Loucy (cell line): ENCODE results near the gene MATK.

Experiments used
- H2AFZ ChIP-seq: fragments of 200-600 bp; sonication (generic); 2 replicates; pipeline ENCODE4 v1.6.0; 2016; ENCODE audit warnings: antibody characterized with exemption, mild to moderate bottlenecking, low read length, moderate library complexity
- H3F3A ChIP-seq: fragments of 200-600 bp; 2 replicates; pipeline ENCODE4 v1.6.0; 2016; ENCODE audit warnings: antibody characterized with exemption, low read depth, mild to moderate bottlenecking
- H3K27me3 ChIP-seq: fragments of 200-600 bp; sonication (generic); 2 replicates; pipeline ENCODE4 v1.6.1; 2014; ENCODE audit warnings: low read length, mild to moderate bottlenecking; ENCODE audit not compliant: insufficient read depth, poor library complexity, severe bottlenecking
- H3K36me3 ChIP-seq: fragments of 200-600 bp; sonication (generic); 2 replicates; pipeline ENCODE4 v1.6.1; 2016; ENCODE audit warnings: low read length; ENCODE audit not compliant: insufficient read depth
- H3K4me1 ChIP-seq: fragments of 200-600 bp; sonication (generic); 2 replicates; pipeline ENCODE4 v1.5.1; 2014; ENCODE audit warnings: low read length, mild to moderate bottlenecking; ENCODE audit not compliant: insufficient read depth, poor library complexity, severe bottlenecking
- H3K4me2 ChIP-seq: fragments of 200-600 bp; sonication (generic); 2 replicates; pipeline ENCODE4 v1.6.0; 2014; ENCODE audit warnings: antibody characterized with exemption, low read length, low read depth, mild to moderate bottlenecking; ENCODE audit not compliant: poor library complexity, severe bottlenecking
- H3K4me3 ChIP-seq: fragments of 200-600 bp; sonication (generic); 2 replicates; pipeline ENCODE4 v1.5.1; 2014; ENCODE audit warnings: low read length, mild to moderate bottlenecking, mixed read lengths; ENCODE audit not compliant: poor library complexity, severe bottlenecking
- H3K79me2 ChIP-seq: fragments of 200-600 bp; sonication (generic); 2 replicates; pipeline ENCODE4 v1.6.1; 2014; ENCODE audit warnings: low read length; ENCODE audit not compliant: insufficient read depth
- H3K9ac ChIP-seq: fragments of 200-600 bp; sonication (generic); 2 replicates; pipeline ENCODE4 v1.6.0; 2014; ENCODE audit warnings: mild to moderate bottlenecking, low read depth, low read length, moderate library complexity; ENCODE audit not compliant: poor library complexity, severe bottlenecking
- H3K9me2 ChIP-seq: fragments of 200-600 bp; sonication (generic); replicated peaks from 2 replicates; pipeline ENCODE4 v1.6.1; 2016; ENCODE audit warnings: low read depth, low read length, mixed read lengths
- H3K9me3 ChIP-seq: fragments of 200-600 bp; sonication (generic); 2 replicates; pipeline ENCODE4 v1.6.1; 2014; ENCODE audit warnings: mild to moderate bottlenecking, antibody characterized with exemption, low read length, low read depth; ENCODE audit not compliant: insufficient read depth
- H4K20me1 ChIP-seq: fragments of 200-600 bp; sonication (generic); 2 replicates; pipeline ENCODE4 v1.6.0; 2014; ENCODE audit warnings: antibody characterized with exemption, low read length, mild to moderate bottlenecking; ENCODE audit not compliant: insufficient read depth, poor library complexity, severe bottlenecking
- EZH2phosphoT487 ChIP-seq: fragments of 200-600 bp; IDR thresholded peaks from 2 replicates; pipeline ENCODE4 v1.6.1; 2018; ENCODE audit warnings: antibody characterized with exemption, mild to moderate bottlenecking, moderate library complexity, borderline replicate concordance
- TF ChIP-seq, protein P1 (sequence below): fragments of 200-600 bp; sonication (generic); conservative IDR thresholded peaks from 2 replicates; pipeline ENCODE4 v1.5.1; 2014; ENCODE audit warnings: mild to moderate bottlenecking, antibody characterized with exemption, low read length

The MATK gene

DNA sequence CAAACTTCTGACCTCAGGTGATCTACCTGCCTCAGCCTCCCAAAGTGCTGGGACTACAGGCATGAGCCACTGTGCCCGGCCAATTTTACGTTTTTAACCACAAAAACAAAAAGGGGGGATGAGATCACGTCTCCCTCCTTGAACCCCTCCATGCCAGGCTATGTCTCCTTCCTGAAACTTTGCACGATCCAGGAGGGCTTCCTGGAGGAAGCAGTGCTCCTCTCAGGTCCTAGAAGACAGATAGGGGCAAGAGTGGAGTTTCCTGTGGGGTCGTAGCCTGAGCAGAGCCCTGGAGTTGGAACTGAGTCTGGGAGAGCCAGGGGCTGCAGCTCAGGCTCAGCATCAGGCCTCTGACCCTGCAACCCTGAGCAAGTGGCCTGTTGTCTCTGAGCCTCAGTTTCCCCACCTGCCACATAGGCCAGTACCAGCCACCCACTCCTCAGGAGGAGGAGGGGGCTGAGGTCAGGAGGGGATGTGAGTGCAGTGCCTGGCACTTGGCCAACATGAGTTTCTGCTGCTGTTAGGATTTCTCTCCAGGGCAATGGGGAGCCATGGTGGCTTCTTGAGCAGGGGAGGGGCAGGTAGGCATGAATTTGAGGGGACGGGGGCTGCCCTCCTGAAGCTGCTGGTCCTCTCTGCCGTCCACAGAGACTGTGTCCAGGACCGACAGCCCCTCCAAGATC, 40.7 kb downstream of the MATK start:
- no peaks in the 10 kb centered on the region for H3K27me3 ChIP-seq
- no peaks in the 10 kb centered on the region for H3K4me1 ChIP-seq
- no peak overlapping the region for H3K4me3 ChIP-seq
- no peaks in the 10 kb centered on the region for H3K36me3 ChIP-seq
- H3K9ac ChIP-seq, result no peak overlapping the region
- H3K79me2 ChIP-seq, result no peaks in the 10 kb centered on the region
- no peaks in the 10 kb centered on the region for H3F3A ChIP-seq
- no peak overlapping the region for H2AFZ ChIP-seq
- H3K9me2 ChIP-seq, result no peaks in the 10 kb centered on the region
- no peaks in the 10 kb centered on the region for H4K20me1 ChIP-seq
- no peak for TF ChIP-seq EZH2phosphoT487
- TF ChIP-seq, protein P1, sequence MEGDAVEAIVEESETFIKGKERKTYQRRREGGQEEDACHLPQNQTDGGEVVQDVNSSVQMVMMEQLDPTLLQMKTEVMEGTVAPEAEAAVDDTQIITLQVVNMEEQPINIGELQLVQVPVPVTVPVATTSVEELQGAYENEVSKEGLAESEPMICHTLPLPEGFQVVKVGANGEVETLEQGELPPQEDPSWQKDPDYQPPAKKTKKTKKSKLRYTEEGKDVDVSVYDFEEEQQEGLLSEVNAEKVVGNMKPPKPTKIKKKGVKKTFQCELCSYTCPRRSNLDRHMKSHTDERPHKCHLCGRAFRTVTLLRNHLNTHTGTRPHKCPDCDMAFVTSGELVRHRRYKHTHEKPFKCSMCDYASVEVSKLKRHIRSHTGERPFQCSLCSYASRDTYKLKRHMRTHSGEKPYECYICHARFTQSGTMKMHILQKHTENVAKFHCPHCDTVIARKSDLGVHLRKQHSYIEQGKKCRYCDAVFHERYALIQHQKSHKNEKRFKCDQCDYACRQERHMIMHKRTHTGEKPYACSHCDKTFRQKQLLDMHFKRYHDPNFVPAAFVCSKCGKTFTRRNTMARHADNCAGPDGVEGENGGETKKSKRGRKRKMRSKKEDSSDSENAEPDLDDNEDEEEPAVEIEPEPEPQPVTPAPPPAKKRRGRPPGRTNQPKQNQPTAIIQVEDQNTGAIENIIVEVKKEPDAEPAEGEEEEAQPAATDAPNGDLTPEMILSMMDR, result no peak
- no peak overlapping the region for H3K4me2 ChIP-seq
- no peaks in the 10 kb centered on the region for H3K9me3 ChIP-seq

DNA sequence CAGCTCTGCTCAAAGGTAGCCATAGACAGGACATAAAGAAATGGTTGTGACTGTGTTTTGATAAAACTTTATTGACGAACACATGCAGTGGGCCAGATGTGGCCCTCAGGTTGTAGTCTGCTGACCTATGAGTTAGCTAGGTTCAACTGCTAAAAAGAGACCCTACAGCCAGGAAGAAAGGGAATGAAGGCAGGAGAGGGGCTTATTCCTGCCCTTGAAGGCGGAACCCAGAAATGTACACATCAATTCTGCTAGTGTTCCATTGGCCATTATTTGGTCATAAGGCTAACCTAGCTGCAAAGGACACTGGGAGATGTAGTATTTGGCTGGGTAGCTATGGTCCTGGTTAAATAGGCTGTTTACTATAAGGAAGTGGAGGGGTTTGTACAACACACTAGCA, 42.7 kb downstream of the MATK start:
- no peaks in the 10 kb centered on the region for H3K9me3 ChIP-seq
- H3K4me2 ChIP-seq, result no peak overlapping the region
- no peaks in the 10 kb centered on the region for H3F3A ChIP-seq
- TF ChIP-seq EZH2phosphoT487, result no peak
- no peaks in the 10 kb centered on the region for H3K4me1 ChIP-seq
- no peaks in the 10 kb centered on the region for H3K36me3 ChIP-seq
- no peaks in the 10 kb centered on the region for H3K9me2 ChIP-seq
- H3K27me3 ChIP-seq, result no peaks in the 10 kb centered on the region
- no peaks in the 10 kb centered on the region for H4K20me1 ChIP-seq
- H2AFZ ChIP-seq, result no peak overlapping the region
- no peak overlapping the region for H3K9ac ChIP-seq
- no peaks in the 10 kb centered on the region for H3K79me2 ChIP-seq
- H3K4me3 ChIP-seq, result no peak overlapping the region

DNA sequence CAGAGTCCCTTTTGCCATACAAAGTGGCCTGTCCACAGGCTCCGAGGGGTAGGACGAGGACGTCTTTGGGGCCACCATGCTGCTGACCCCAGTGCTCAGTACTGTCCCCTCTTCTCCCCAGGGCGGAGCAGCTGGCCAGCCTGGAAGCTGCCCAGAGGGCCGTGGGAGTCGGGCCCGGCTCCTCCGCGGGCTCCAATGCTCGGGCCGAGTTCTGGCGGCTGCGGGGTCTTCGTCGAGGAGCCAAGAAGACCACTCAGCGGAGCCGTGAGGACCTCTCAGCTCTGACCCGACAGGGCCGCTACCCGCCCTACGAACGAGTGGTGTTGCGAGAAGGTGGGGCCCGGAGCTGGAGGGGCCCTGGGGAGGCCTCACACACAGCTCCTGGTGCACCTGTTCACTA, 45.8 kb downstream of the MATK start:
- no peaks in the 10 kb centered on the region for H3K4me1 ChIP-seq
- H3K9me2 ChIP-seq, result no peaks in the 10 kb centered on the region
- no peaks in the 10 kb centered on the region for H3K27me3 ChIP-seq
- H3F3A ChIP-seq, result no peaks in the 10 kb centered on the region
- TF ChIP-seq, protein P1, result no peak
- TF ChIP-seq EZH2phosphoT487, result no peak
- no peaks in the 10 kb centered on the region for H3K36me3 ChIP-seq
- H3K9ac ChIP-seq, result no peak overlapping the region
- H3K9me3 ChIP-seq, result no peaks in the 10 kb centered on the region
- H2AFZ ChIP-seq, result no peak overlapping the region
- no peaks in the 10 kb centered on the region for H3K79me2 ChIP-seq
- no peaks in the 10 kb centered on the region for H4K20me1 ChIP-seq
- no peak overlapping the region for H3K4me3 ChIP-seq
- H3K4me2 ChIP-seq, result no peak overlapping the region
